NCI-H526 treated with DMSO at 0.1 percent for 48 hours (cell line): ENCODE measurements around the gene POM121.
"Not testable (repeated sequence)": the region's sequence is repeated elsewhere in the genome, so short reads cannot be mapped to it uniquely, and the experiment has no call there.

Source experiments
- DNase-seq: peaks from one replicate; lab custom pipeline; 2025; lab: John Stamatoyannopoulos, UW

The POM121 gene

GRCh38 chr7:72949686-72950085 lies 24.8 kb downstream of the POM121 start:
- not testable (repeated sequence) for DNase-seq

GRCh38 chr7:72950432-72950831 lies 25.5 kb downstream of the POM121 start:
- not testable (repeated sequence) for DNase-seq

GRCh38 chr7:72953901-72954562 lies 29.1 kb downstream of the POM121 start:
- DNase-seq: not testable (repeated sequence)

GRCh38 chr7:72954563-72955198 lies 29.8 kb downstream of the POM121 start:
- DNase-seq: not testable (repeated sequence)

GRCh38 chr7:72960029-72960428 lies 35.1 kb downstream of the POM121 start:
- DNase-seq: not testable (repeated sequence)

GRCh38 chr7:72960626-72961345 lies 35.9 kb downstream of the POM121 start:
- not testable (repeated sequence) for DNase-seq

GRCh38 chr7:72961346-72961650 lies 36.4 kb downstream of the POM121 start:
- not testable (repeated sequence) for DNase-seq

- not testable (repeated sequence) for DNase-seq
Measured at GRCh38 chr7:72963056-72963455, 38.2 kb downstream of the POM121 start.

GRCh38 chr7:72965186-72965975 lies 40.5 kb downstream of the POM121 start:
- DNase-seq: not testable (repeated sequence)

- DNase-seq: not testable (repeated sequence)
Measured at GRCh38 chr7:72966892-72967291, 42.0 kb downstream of the POM121 start.

- not testable (repeated sequence) for DNase-seq
Measured at GRCh38 chr7:72968980-72969516, 44.2 kb downstream of the POM121 start, which contains the start of gene TRIM74. Gene TRIM74 (minus strand): TSS chr7:72969466. CDS start chr7:72966157, 3,309 bp downstream.

- not testable (repeated sequence) for DNase-seq
Measured at GRCh38 chr7:72969688-72970087, 44.8 kb downstream of the POM121 start.

- not testable (repeated sequence) for DNase-seq
Measured at GRCh38 chr7:72971505-72971904, 46.6 kb downstream of the POM121 start.

- DNase-seq: not testable (repeated sequence)
Measured at GRCh38 chr7:72974781-72975180, 49.9 kb downstream of the POM121 start.

GRCh38 chr7:72975656-72976286 lies 50.9 kb downstream of the POM121 start:
- not testable (repeated sequence) for DNase-seq

GRCh38 chr7:72976434-72976833 lies 51.5 kb downstream of the POM121 start:
- not testable (repeated sequence) for DNase-seq

- DNase-seq: not testable (repeated sequence)
Measured at GRCh38 chr7:72980382-72980781, 55.5 kb downstream of the POM121 start.

GRCh38 chr7:72982084-72982483 lies 57.2 kb downstream of the POM121 start:
- not testable (repeated sequence) for DNase-seq

GRCh38 chr7:72990146-72990913 lies 65.4 kb downstream of the POM121 start:
- not testable (repeated sequence) for DNase-seq

- not testable (repeated sequence) for DNase-seq
Measured at GRCh38 chr7:72995484-72995883, 70.6 kb downstream of the POM121 start.
